ENCODE measurements around the gene RBM8A.

RBM8A gene

DNA sequence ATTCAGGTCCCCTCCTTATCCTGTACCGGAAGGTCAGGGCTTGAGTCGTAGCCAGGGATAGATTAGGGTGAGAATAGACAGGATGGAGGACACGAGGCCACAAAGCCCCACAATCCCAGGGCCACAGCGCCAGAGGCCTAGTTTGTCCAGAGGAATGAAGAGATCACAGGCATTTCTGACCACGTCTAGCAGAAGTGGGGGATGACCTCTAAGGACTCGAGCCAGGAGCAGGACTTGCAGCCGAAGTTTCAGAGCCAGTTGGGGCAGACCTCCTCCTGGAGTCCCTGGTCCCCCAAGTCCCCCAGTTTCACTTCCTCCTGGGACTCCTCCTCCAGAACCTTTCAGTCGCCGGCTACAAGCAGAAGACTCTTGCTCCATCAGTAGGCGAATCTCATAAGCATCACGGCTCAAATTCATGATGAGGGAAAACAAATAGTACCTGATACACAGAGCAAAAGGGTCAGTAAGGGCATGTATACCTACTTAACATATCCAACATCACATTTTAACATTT, 15.1 kb downstream of the RBM8A start:
- no peak for DNase-seq

DNA sequence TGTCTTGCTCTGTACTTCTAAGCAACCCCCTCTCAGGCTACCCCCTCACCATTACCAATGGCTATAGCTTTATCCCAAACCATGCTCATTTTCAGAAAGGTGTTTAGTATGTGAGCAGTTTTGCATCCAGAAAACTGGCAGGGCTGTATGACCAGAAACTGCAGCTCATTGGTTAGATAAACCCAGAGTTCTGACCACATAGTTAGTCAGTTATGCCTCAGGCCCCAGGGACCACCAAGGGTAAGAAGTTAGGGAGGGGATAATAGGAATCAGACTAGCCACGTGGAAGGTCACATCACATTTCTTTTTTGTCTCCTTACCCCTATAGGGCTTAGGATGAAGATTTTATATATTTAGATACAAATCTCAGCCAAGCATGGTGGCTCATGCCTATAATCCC, 18.6 kb downstream of the RBM8A start:
- no peak for DNase-seq

DNA sequence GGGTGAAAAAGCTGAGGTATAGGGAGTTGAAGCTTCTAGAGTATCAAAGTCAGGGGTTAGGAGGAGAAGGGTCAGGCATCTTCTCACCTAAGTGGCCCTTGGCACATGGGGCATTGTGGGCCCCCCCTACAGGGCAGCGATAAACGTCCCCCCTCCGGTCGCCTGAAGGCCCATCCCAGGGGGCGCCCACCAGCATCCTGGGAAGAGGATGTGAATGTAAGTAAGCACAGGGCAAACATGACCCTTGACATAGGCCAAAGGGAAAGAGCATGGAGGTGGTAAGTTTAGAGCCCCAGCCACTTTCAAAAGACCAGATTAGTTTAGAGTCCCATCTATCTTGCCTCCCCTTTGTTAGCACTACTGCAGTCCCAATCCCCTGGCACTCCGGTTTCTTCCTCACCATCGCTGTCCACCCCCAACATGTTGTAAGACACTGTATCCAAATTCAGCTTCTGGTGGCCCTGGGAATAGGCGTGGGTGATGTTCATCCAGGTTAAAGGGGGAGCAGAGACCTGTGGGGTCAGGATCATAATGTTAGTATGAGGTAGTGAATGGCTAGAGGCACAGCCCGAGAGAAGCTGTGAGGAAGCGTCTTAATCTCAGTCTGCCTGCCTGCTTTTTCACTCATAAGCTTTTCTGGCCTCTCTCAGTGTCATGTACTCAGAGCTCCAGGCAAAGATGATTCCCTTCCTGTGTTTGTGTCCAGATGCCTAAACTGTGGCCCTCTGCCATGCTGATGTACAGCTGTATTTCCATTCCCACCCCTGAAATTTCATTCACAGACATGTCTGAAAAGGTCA, 20.1 kb downstream of the RBM8A start:
- DNase-seq, result no peak

DNA sequence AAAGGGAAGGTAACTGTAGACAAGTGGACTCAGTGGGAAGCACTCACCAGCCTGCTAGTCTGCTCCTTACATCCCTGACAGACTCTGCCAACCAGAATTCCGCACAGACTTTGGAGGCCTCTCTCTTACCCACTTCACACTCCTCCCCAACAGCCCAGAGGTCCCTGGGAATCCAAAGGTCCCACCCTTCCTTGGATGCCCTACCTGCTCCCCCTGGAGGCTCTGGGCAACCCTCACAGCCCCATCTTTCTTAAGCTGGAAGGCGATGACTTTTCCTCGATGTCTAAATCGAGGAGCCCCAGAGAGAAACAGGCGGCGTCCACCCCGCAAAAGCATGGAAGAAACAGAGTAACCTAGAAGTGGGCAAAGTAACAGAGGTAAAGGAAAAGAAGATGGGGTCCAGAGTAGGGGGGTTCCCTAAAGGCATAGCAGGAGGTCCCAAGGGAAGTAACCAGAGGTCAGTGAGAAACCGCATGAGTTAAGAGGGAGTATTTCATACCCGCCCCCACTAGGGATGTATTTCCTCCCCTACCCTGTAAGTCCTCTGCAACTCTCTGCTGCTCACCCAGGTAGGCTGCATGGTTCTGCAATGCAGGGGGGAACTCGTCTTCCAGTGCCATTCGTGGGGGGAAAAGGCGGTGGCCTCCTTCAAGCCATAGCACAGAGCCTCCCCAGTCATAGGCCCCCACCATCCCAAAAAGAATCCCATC, 25.8 kb downstream of the RBM8A start:
- no peak for DNase-seq

DNA sequence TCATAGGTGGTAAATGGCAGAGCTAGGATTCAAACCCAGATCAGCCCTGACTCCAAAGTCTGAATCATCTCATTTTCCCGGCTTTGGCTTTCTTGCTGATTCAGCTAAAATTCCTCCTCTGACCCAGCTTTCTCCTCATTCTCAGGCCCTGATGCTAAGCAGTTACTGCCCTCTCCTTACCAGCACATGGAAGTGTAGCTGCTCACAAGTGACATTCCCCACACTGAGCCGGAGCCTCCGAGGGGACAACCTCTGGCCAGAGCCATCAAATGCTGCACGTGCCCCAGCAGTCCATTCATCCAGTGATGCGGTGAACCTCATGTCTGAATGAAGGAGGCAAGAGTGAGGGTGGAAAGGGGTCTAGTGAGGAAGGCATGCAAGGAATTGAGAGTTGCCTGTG, 28.5 kb downstream of the RBM8A start:
- DNase-seq, result no peak

DNA sequence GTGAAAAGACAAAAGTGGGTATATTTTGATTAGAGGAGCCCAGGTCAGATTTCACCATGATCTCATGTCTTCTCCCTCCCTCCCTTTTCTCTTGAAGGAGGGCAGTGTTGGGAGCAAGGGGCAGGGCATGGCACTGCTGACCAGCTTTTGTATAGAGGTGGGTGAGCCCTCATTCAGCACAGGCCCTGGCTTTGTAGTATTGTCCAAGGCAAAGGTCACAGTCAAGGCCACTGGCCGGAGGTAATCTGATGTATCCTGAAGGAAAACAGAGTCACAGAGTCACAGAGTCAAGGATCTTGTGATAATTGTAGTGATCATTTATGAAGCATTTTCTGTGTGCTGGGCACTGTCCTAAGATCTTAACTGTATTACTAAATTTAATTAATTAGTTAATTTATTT, 29.3 kb downstream of the RBM8A start:
- no peak for DNase-seq

DNA sequence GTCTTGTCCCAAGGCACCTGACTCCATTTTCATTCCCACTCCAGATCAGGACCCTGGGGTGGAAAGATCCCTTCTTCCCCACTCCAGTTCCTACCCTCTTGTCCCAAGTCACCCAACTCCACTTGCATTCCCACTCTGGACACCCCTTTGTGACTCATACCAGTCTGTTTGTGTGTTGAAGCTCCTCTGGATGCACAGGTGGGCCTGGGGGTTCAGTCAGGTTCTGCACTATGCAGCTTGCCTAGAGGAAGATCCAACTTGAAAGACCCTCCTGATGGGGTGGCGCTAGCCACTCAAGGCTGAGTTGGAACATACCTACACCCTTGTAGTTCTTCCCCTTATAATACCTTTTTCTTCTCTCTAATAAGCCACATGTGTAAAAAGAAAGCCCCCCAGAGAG, 31.8 kb downstream of the RBM8A start:
- no peak for DNase-seq

DNA sequence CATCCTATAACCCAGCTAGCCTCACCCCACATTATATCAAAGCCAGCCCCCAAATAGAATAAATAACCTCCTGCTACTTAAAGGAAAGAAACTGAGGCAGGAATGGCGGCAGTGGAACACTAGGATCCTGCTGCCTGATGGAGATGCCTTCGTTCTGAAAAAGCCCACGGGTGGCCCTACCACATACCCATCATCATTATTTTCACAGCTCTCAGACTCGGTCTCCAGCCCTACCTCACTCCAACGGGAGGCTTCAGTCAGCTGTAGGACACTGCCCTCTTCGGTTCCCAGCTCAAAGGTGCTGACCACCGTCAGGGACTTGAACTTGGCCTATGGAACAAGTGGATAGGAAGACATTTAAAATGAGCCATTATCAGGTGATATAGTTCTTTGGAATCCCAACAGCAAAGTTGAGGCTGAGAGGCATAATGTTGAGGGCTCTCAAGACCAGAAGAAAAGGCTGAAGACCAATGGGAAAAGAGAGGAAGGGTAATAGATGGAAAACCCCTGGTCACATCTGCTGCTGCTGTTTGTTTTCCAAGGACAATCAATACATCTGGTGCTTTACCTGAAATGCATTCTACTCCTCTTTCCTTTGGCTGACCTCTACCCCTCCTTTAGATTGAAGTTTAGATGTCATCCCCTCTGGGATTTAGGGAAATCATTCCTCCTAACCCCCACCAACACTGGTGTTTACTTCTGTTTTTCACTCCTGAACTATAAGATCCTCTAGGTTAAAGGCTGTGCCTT, 33.8 kb downstream of the RBM8A start:
- no peak for DNase-seq

DNA sequence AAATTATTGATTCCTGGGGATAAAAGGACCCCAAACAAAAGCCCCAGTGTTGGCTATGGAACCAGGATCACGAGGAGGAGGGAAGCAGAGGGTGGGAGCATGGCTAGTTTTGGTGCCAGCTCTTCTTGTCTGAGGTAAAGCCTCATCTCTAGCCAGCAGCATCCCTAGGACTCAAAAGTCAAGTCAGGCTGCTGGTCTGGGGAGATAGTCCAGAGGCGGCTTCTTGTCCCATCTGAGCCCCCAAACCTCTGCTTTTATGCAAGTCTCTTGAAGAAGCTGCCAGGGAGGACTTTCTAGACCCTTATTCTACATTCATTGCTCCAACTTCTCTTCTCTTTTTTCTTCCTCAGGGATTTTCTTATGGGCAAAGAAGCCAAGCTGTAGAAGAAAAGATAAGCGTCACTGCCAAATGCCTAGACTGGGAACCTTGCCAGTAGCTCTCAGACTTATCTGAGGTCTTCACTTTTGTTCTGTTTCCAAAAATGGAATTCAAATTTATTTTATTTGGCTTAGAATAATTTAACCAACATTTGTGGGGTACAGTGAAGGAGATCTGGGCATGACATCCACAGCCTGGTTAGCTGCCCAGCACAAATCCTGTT, 34.7 kb downstream of the RBM8A start:
- DNase-seq, result no peak

DNA sequence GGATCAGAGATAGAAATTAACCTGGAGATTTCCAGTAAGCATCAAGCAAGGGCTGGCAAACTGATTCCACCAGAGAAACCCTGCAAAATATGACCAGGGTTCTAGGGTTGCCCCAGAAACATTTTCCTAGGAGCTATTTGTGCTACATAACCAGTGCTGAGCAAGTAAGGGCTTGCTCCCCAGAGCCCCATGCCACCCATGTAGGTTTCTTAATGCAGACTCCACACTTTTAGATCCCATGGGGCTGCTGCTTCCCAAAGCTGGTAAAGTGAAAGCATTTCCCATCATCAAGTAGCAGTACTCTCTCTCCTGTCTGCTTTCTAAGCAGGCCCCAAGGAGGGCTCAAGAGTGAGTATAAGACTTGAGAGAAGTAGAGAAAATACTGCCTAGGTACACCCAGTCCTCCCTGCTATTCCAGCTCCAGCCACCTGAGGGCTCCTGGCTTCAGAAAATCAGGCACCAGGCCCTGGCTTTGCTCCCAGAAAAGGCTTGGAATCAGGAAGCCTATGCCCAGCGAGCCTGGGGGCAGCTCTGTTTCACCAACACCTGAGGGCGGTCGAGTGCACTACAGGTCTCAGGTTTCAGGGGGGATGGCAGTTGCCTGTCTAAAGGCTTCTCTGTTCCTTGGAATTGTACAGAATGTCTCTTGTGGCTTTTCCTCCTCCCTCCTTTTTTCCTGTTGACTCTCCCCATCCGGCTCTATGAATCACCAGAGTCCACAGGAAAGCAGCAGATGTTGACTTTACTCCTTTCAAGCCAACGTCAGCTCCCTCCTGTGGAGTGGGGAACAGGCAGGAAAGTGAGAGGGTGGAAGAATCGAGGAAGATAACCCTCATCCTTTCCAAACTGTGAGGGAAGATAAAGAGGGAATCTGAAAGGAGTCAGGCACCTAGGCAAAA, 35.4 kb downstream of the RBM8A start:
- DNase-seq, result peak; percentile 59 to 68

DNA sequence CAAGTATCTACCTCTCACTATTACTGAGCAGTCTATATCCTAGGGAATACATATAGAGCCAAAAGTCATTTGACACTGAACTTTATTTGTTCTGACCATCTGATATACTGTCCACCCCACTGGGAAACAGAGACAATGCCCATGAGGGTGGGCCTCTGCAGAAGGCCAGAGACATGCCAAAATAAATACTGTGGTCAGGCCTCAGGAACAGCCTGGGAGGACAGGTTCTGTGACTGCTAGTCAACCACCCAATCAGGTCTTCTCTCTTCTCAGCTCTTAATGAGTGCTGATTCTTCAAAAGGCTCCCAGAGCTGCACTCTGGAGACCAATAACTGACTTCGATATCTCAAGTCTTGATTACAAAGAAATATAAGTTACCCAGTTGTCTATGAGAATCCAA, 36.1 kb downstream of the RBM8A start:
- no peak for DNase-seq

DNA sequence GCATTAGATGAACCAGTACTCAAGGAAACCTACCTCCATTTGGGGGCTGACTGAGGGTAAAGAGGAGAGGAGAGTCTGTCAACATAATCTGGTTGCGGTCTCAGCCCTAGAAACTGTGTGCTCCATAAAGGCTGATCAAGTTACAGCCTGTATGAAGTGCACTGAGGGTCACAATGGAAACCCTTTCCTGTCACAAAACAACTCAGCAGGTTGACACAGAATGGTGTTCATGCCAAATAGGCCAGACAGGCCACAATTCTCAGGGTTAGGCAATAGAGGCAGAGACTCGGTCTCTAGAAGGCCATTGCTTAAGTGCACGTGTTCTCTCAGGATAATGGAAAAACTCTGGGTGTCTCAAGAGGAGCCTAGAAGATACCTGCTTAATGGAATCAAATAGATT, 37.6 kb downstream of the RBM8A start:
- no peak for DNase-seq

DNA sequence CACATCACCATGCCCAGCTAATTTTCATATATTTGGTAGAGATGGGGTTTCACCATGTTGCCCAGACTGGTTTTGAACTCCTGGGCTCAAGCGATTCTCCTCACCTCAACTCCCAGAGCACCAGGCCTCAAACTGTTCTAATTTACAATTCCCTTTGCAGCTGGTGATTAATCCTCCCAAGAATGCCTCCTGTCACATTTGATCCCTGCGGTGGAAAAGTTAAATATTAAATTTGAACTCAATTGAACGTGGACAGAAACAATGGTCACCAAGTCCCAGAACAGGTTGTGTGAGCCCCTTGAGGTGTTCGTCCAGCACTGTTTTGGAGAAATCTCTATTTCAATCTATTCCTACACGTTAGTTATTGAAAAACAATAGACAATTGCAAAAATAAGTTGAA, 39.7 kb downstream of the RBM8A start:
- DNase-seq, result no peak

DNA sequence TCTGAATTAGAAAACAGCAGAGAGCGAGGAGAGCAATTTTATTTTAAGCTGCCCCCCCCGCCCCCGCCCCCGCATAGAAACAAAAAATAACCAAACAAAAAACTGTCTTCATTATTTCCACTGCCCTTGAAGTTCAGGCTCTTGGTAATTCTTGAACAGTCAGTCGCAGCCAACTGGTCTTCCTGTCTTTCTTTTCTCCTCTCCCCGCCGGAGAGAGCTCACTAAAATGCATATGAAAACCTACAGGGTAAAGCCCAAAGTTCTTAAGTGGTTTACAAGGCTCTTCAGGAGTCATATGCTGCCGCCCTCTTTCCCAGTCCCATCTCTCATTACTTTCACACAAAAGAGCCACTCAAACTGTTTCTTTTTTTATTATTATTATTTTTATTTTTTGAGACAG, 40.5 kb downstream of the RBM8A start:
- no peak for DNase-seq

DNA sequence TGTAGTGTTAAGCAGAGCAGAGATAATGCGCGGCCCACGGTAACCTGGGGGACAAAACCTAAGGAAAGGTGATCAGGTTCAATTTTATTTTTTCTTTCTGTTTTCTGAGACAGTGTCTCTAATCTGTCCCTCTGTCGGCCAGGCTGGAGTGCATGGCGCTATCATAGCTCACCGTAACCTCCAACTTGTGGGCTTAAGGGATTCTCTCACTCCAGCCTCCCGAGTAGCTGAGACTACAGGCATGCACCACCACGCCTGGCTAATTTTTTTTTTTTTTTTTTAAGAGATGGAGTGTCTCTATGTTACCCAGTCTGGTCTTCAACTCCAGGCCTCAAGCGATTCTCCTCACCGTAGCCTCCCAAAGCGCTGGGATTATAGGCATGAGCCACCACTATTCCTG, 40.9 kb downstream of the RBM8A start:
- DNase-seq, result no peak

DNA sequence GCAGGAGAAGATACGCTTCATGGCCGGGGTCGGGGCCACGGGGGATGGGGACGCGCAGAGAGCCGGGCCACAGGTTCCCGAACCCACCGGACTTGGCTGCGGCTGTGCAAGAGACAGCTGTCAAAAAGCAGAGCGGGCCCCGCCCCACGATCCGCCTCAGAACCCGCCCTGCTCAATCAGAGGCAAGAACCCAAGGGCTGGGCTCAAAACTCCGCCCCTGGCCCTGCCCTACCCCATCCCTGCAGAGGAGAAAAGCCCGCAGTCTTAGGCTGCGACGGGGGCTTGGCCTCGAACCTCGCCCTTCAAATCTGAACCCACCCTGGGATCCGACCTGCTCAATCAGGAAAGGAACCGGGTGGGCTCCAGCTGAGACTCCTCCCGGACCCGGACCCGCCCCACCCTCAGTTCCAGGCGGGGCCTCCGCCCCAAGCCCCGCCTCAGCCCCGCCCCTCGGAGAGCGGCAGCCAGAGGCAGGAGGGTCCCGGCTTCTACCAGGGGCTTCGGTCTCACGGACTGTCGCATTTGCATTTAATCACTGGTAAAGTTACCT, 41.5 kb downstream of the RBM8A start, which contains the start of gene ANKRD35:
Gene ANKRD35, minus strand, starts transcription at position 129 of the 550 bp plus-strand sequence. Its CDS starts 108 bp downstream, at position 21.
- peak; percentile 58 for DNase-seq

DNA sequence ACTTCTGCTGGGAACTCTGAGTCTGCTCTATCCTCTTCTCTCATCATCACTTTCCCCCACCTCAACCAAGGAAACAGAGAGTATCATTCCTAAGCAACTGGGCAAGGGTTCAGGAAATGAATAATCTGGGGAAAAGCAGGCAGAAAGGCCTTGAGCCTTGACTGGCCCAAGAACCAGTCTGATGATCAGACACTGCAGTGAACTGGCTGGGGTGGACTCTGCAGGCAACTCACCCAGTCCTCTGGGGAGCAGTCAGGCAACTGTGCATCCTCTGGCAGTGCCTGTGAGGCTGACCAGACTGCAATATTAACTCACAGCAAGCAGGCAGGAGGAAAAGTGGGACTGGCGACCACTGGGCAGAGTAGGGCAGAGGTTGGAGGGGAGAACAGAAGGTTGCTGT, 42.6 kb downstream of the RBM8A start:
- DNase-seq, result no peak

DNA sequence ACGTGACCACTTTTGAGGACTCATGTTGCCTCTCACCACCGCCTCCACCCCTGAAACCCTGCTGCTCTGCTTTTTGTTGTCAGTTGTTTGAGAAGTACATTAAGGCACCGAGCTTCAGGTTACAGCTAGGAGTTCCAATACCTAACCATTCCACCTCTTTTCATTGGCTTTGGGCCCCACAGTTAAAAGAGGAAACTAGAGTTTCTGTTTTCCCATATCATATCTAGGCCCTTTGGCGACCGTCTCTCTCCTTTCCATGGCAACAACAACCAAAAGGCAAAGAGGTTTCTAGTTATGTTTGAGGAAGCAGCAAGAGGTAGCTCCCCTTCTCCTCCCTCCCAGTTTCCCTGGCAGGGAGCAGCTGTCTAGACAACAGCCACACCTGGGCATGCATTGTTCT, 47.5 kb downstream of the RBM8A start:
- DNase-seq, result no peak

DNA sequence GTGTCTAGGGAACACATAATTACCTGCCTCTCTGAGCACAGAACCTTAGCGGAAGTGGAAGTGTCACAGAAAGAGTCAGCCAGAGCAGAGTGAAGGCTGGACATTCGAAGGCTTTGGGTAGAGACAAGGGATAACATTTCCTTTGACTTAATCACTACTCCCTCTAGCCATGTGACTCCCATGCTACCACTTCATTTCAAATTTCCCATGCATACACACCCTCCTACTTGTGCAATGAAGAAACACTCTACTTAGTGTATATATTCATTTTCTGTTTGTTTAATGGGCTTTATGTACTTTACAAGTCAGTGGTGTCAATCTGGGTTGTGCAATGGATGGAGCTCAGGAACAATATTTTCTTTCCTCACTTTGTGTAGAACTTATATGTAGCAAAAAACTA, 48.6 kb downstream of the RBM8A start:
- no peak for DNase-seq

DNA sequence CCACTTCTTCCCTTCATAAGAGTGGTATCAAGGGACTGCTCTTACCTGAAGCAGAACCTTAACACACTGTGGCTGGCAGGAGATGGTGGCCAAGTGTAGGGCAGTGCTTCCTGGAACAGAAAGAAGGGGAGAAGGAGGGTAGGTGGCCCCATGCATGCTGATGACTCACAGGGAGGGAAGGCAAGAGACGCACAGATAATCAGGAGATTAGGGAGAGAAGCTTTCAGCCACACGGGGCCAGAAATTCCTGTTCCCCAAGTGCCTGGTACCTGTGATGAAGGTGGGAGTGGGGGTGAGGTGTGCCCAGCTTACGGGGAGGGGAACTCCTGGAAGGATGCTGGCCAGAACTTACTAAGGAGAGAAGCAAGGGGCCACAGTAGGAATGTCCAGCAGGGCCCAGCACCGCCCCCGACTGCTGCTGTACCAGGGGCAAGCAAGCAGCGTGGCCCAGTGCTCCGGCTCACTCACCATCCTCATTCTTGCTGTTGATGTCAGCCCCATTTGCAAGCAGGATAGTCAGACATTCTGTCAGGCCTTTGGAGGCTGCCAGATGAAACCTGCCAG, 49.3 kb downstream of the RBM8A start:
- no peak for DNase-seq

DNA sequence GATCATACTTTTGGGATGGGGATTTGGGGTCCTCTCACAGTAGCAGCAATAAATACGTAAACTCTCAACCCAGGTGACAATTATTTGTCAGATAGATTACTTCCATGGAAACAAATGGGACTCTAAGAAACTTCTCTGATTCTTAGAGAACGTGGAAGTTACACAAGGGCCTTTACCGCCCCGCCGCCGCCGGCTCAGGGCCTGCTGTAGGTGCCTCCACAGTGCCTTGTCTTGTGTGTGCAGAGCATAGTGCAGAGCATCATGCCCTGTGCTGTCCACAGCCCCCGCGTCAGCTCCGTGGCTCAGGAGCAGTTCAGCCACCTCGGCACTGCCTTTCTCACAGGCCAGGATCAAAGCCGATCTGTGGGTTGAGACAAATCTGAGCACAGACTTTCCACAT, 52.6 kb downstream of the RBM8A start:
- DNase-seq, result no peak

Data from AML-193 (cell line).